ENCODE data around the gene VEGFA.

Gene VEGFA

GRCh38 chr6:43786664-43787329, 16.8 kb downstream of the VEGFA start:
- no peak overlapping the region for H4K8ac ChIP-seq (ENCODE audit: low read depth, low read length)
- no peak overlapping the region for H2BK120ac ChIP-seq (ENCODE audit: low read depth, low read length)
- H3K36me3 ChIP-seq (ENCODE audit: control insufficient read depth, insufficient read depth, low read length), result peaks cover 5% of the 10 kb centered on the region
- no peak overlapping the region for H3K9ac ChIP-seq (ENCODE audit: low read length)
- H3K4me2 ChIP-seq (ENCODE audit: low read length), result no peak overlapping the region
- no peaks in the 10 kb centered on the region for H3K79me1 ChIP-seq (ENCODE audit: low read length)
- H3K23ac ChIP-seq (ENCODE audit: low read length), result no peak overlapping the region
- H2BK15ac ChIP-seq (replicated peaks; ENCODE audit: low read depth), result no peak overlapping the region
- H3K27ac ChIP-seq (ENCODE audit: low read depth, low read length), result no peak overlapping the region
- H3K4me3 ChIP-seq (ENCODE audit: low read length), result no peak overlapping the region
- H3K56ac ChIP-seq (ENCODE audit: low read length), result no peak overlapping the region
- no peaks in the 10 kb centered on the region for H3K79me2 ChIP-seq (ENCODE audit: control insufficient read depth, insufficient read depth, low read length)
- no peak overlapping the region for H3K18ac ChIP-seq (ENCODE audit: low read length)
- no peaks in the 10 kb centered on the region for H3K27me3 ChIP-seq (ENCODE audit: insufficient read depth, low read length, poor library complexity)
- no peak overlapping the region for H4K5ac ChIP-seq (ENCODE audit: low read length)
- no peak overlapping the region for H2BK5ac ChIP-seq (ENCODE audit: low read length)
- H3K4ac ChIP-seq (ENCODE audit: low read depth, low read length), result no peak overlapping the region
- no CpG with 5 or more reads among the region's 1 CpG for WGBS (ENCODE audit: extremely low coverage, insufficient coverage, low lambda C conversion rate)
- no peak overlapping the region for H2AK5ac ChIP-seq (ENCODE audit: low read length)
- DNase-seq, result no peak
- no peaks in the 10 kb centered on the region for H3K4me1 ChIP-seq (ENCODE audit: control insufficient read depth, low read depth, low read length)

GRCh38 chr6:43788301-43788700, 18.3 kb downstream of the VEGFA start:
- no peaks in the 10 kb centered on the region for H3K27me3 ChIP-seq (ENCODE audit: insufficient read depth, low read length, poor library complexity)
- no peak overlapping the region for H2BK5ac ChIP-seq (ENCODE audit: low read length)
- H3K4me3 ChIP-seq (ENCODE audit: low read length), result no peak overlapping the region
- no peak overlapping the region for H3K4ac ChIP-seq (ENCODE audit: low read depth, low read length)
- H4K5ac ChIP-seq (ENCODE audit: low read length), result no peak overlapping the region
- H3K18ac ChIP-seq (ENCODE audit: low read length), result no peak overlapping the region
- H3K79me2 ChIP-seq (ENCODE audit: control insufficient read depth, insufficient read depth, low read length), result no peaks in the 10 kb centered on the region
- H3K27ac ChIP-seq (ENCODE audit: low read depth, low read length), result no peak overlapping the region
- no peak overlapping the region for H2BK15ac ChIP-seq (replicated peaks; ENCODE audit: low read depth)
- no peak overlapping the region for H3K23ac ChIP-seq (ENCODE audit: low read length)
- no peak overlapping the region for H2AK5ac ChIP-seq (ENCODE audit: low read length)
- H3K4me2 ChIP-seq (ENCODE audit: low read length), result no peak overlapping the region
- no peak overlapping the region for H2BK120ac ChIP-seq (ENCODE audit: low read depth, low read length)
- H3K4me1 ChIP-seq (ENCODE audit: control insufficient read depth, low read depth, low read length), result no peaks in the 10 kb centered on the region
- H3K36me3 ChIP-seq (ENCODE audit: control insufficient read depth, insufficient read depth, low read length), result peaks cover 5% of the 10 kb centered on the region
- WGBS (ENCODE audit: extremely low coverage, insufficient coverage, low lambda C conversion rate), result no CpG with 5 or more reads among the region's 5 CpGs
- no peaks in the 10 kb centered on the region for H3K79me1 ChIP-seq (ENCODE audit: low read length)
- no peak overlapping the region for H4K8ac ChIP-seq (ENCODE audit: low read depth, low read length)
- no peak overlapping the region for H3K56ac ChIP-seq (ENCODE audit: low read length)
- H3K9ac ChIP-seq (ENCODE audit: low read length), result no peak overlapping the region
- no peak for DNase-seq

DNA sequence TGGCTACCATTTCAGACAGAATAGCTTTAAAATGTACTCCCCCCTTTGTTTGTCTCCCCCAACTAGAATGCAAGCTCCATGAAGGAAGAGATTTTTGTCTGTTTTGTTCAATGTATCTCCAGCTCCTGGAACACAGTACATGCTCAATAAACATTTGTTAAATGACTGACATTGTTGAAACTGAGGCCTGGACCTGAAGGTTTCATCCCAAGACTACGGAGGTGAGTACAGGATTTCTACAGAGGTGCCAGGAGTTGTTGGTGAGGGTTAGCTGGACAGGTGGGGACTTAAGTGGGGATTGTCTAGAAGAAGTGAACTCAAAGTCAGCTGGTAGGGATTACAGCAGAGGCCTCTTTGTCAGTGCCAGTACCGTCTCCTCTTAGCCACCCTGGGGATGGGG, 19.4 kb downstream of the VEGFA start:
- Histone ChIP-seq H3K27ac (ENCODE audit: low read depth, low read length) (no peak overlapping the region), H2AK5ac (ENCODE audit: low read length) (no peak overlapping the region), H2BK5ac (ENCODE audit: low read length) (no peak overlapping the region), H3K79me1 (ENCODE audit: low read length) (no peaks in the 10 kb centered on the region), H2BK120ac (ENCODE audit: low read depth, low read length) (no peak overlapping the region), H3K4me2 (ENCODE audit: low read length) (no peak overlapping the region), H3K4me3 (ENCODE audit: low read length) (no peak overlapping the region), H2BK15ac (replicated peaks; ENCODE audit: low read depth) (no peak overlapping the region), H4K8ac (ENCODE audit: low read depth, low read length) (no peak overlapping the region), H3K23ac (ENCODE audit: low read length) (no peak overlapping the region), H3K79me2 (ENCODE audit: control insufficient read depth, insufficient read depth, low read length) (no peaks in the 10 kb centered on the region), H4K5ac (ENCODE audit: low read length) (no peak overlapping the region), H3K27me3 (ENCODE audit: insufficient read depth, low read length, poor library complexity) (no peaks in the 10 kb centered on the region), H3K4me1 (ENCODE audit: control insufficient read depth, low read depth, low read length) (no peaks in the 10 kb centered on the region), H3K4ac (ENCODE audit: low read depth, low read length) (no peak overlapping the region), H3K18ac (ENCODE audit: low read length) (no peak overlapping the region), H3K56ac (ENCODE audit: low read length) (no peak overlapping the region), H3K36me3 (ENCODE audit: control insufficient read depth, insufficient read depth, low read length) (peaks cover 3% of the 10 kb centered on the region), H3K9ac (ENCODE audit: low read length) (no peak overlapping the region)
- DNase-seq, result no peak
- no CpG with 5 or more reads among the region's 2 CpGs for WGBS (ENCODE audit: extremely low coverage, insufficient coverage, low lambda C conversion rate)

DNA sequence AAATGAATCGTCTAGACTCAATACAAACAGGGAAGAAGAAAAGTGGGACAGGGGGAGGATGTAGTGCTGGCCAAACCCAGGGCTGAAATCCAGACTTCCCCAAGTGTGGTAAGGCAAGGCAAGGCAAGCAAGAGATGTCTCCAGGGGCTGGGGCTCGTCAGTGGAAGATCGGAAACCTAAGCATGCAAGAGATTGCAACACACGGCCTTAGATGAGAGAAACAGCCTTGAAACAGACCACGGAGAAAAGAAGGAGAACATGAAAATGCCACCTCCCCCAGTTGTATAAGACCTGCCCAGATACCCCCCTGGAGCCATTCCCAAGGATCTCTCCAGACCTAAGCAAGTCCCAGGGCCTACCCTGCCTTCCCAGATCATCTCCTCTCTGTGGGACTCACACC, 20.0 kb downstream of the VEGFA start:
- no CpG with 5 or more reads among the region's 5 CpGs for WGBS (ENCODE audit: extremely low coverage, insufficient coverage, low lambda C conversion rate)
- H3K9ac ChIP-seq (ENCODE audit: low read length), result no peak overlapping the region
- no peaks in the 10 kb centered on the region for H3K79me2 ChIP-seq (ENCODE audit: control insufficient read depth, insufficient read depth, low read length)
- no peak overlapping the region for H2BK15ac ChIP-seq (replicated peaks; ENCODE audit: low read depth)
- H3K27ac ChIP-seq (ENCODE audit: low read depth, low read length), result no peak overlapping the region
- no peaks in the 10 kb centered on the region for H3K79me1 ChIP-seq (ENCODE audit: low read length)
- no peak overlapping the region for H3K23ac ChIP-seq (ENCODE audit: low read length)
- no peak overlapping the region for H3K56ac ChIP-seq (ENCODE audit: low read length)
- no peak overlapping the region for H4K8ac ChIP-seq (ENCODE audit: low read depth, low read length)
- H3K4ac ChIP-seq (ENCODE audit: low read depth, low read length), result no peak overlapping the region
- no peak overlapping the region for H2BK5ac ChIP-seq (ENCODE audit: low read length)
- no peak overlapping the region for H3K4me2 ChIP-seq (ENCODE audit: low read length)
- no peaks in the 10 kb centered on the region for H3K27me3 ChIP-seq (ENCODE audit: insufficient read depth, low read length, poor library complexity)
- DNase-seq, result no peak
- H3K4me3 ChIP-seq (ENCODE audit: low read length), result no peak overlapping the region
- H3K18ac ChIP-seq (ENCODE audit: low read length), result no peak overlapping the region
- H3K4me1 ChIP-seq (ENCODE audit: control insufficient read depth, low read depth, low read length), result no peaks in the 10 kb centered on the region
- no peak overlapping the region for H2AK5ac ChIP-seq (ENCODE audit: low read length)
- H2BK120ac ChIP-seq (ENCODE audit: low read depth, low read length), result no peak overlapping the region
- no peak overlapping the region for H4K5ac ChIP-seq (ENCODE audit: low read length)
- H3K36me3 ChIP-seq (ENCODE audit: control insufficient read depth, insufficient read depth, low read length), result peaks cover 1% of the 10 kb centered on the region

DNA sequence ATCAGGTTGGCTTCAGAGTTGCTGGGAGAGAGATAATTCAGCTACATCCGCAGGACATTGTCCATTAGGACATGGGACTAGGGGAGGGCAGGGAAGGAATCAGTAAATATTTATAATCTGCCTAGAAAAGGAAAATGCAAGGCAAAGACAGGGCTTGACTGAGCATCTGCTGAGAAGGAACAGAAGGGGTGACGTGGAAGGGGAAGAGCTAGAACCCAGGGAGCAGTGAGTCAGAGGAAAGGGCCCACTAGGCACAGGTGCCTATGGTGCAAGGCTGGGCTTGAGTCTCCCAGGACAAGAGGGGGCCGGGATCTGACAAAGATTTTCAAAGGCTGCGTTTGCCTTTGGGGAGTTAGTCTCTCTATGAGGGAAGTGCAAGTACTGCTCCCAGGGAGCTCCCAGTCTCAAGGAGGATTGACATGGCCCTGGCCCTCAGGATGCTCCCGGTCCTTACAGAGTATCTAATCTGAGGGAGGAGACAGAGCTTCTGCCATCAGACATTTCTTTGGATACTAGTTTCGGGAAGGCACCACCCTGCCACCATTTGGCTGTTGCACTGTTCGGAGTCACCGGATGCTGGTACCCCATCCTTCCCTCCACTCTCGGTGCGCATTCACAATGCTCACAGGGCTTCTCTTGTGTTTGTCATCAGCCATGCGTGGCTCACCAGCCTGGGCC, 21.9 kb downstream of the VEGFA start:
- no peak overlapping the region for H3K4ac ChIP-seq (ENCODE audit: low read depth, low read length)
- no peak overlapping the region for H3K4me3 ChIP-seq (ENCODE audit: low read length)
- no peaks in the 10 kb centered on the region for H3K79me1 ChIP-seq (ENCODE audit: low read length)
- no peak overlapping the region for H3K27ac ChIP-seq (ENCODE audit: low read depth, low read length)
- no peak for DNase-seq
- no peak overlapping the region for H3K56ac ChIP-seq (ENCODE audit: low read length)
- H2BK5ac ChIP-seq (ENCODE audit: low read length), result no peak overlapping the region
- no peak overlapping the region for H4K8ac ChIP-seq (ENCODE audit: low read depth, low read length)
- no peak overlapping the region for H4K5ac ChIP-seq (ENCODE audit: low read length)
- no peaks in the 10 kb centered on the region for H3K27me3 ChIP-seq (ENCODE audit: insufficient read depth, low read length, poor library complexity)
- no peak overlapping the region for H3K4me2 ChIP-seq (ENCODE audit: low read length)
- no CpG with 5 or more reads among the region's 11 CpGs for WGBS (ENCODE audit: extremely low coverage, insufficient coverage, low lambda C conversion rate)
- no peak overlapping the region for H3K18ac ChIP-seq (ENCODE audit: low read length)
- H2AK5ac ChIP-seq (ENCODE audit: low read length), result no peak overlapping the region
- H3K4me1 ChIP-seq (ENCODE audit: control insufficient read depth, low read depth, low read length), result no peaks in the 10 kb centered on the region
- H3K23ac ChIP-seq (ENCODE audit: low read length), result no peak overlapping the region
- no peaks in the 10 kb centered on the region for H3K36me3 ChIP-seq (ENCODE audit: control insufficient read depth, insufficient read depth, low read length)
- H2BK15ac ChIP-seq (replicated peaks; ENCODE audit: low read depth), result no peak overlapping the region
- no peak overlapping the region for H3K9ac ChIP-seq (ENCODE audit: low read length)
- no peaks in the 10 kb centered on the region for H3K79me2 ChIP-seq (ENCODE audit: control insufficient read depth, insufficient read depth, low read length)
- no peak overlapping the region for H2BK120ac ChIP-seq (ENCODE audit: low read depth, low read length)

Measured in mesendoderm (in vitro differentiated cells).